ENCODE results near the gene PTTG1.
"Not testable (repeated sequence)": the region's sequence is repeated elsewhere in the genome, so short reads cannot be mapped to it uniquely, and the experiment has no call there.

Gene PTTG1

GRCh38 chr5:160420331-160420610 is 1.4 kb upstream of the PTTG1 start:
- Histone ChIP-seq H3K4me3 (ENCODE audit: low read length in 2 of 2) (no peak overlapping the region), H3K9me3 (ENCODE audit: control insufficient read depth in 2 of 2, low read length in 2 of 2) (no peaks in the 10 kb centered on the region), H3K27me3 (ENCODE audit: control insufficient read depth in 2 of 2, insufficient read depth in 2 of 2, low read length in 2 of 2) (no peaks in the 10 kb centered on the region), H3K9ac (ENCODE audit: low read depth in 1 of 2, low read length in 2 of 2) (no peak overlapping the region), H3K27ac (ENCODE audit: low read depth in 2 of 2, low read length in 2 of 2) (peak overlapping the region in 1 of 2 donors; percentile 90), H3K36me3 (ENCODE audit: control insufficient read depth in 2 of 2, insufficient read depth in 2 of 2, low read length in 2 of 2) (no peaks in the 10 kb centered on the region), H3K4me1 (ENCODE audit: control insufficient read depth in 2 of 2, insufficient read depth in 2 of 2, low read length in 2 of 2) (peaks cover 8 to 10% of the 10 kb centered on the region in 2 donors)

- Histone ChIP-seq H3K4me3 (ENCODE audit: low read length in 2 of 2) (no peak overlapping the region), H3K9me3 (ENCODE audit: control insufficient read depth in 2 of 2, low read length in 2 of 2) (no peaks in the 10 kb centered on the region), H3K9ac (ENCODE audit: low read depth in 1 of 2, low read length in 2 of 2) (no peak overlapping the region), H3K27ac (ENCODE audit: low read depth in 2 of 2, low read length in 2 of 2) (no peak overlapping the region), H3K36me3 (ENCODE audit: control insufficient read depth in 2 of 2, insufficient read depth in 2 of 2, low read length in 2 of 2) (peaks cover 0 to 3% of the 10 kb centered on the region in 2 donors), H3K4me1 (ENCODE audit: control insufficient read depth in 2 of 2, insufficient read depth in 2 of 2, low read length in 2 of 2) (peaks cover 5 to 6% of the 10 kb centered on the region in 2 donors), H3K27me3 (ENCODE audit: control insufficient read depth in 2 of 2, insufficient read depth in 2 of 2, low read length in 2 of 2) (no peaks in the 10 kb centered on the region)
These were observed 1.4 kb downstream of the PTTG1 start for GRCh38 chr5:160423099-160423498.

- Histone ChIP-seq H3K36me3 (ENCODE audit: control insufficient read depth in 2 of 2, insufficient read depth in 2 of 2, low read length in 2 of 2) (peaks cover 0 to 3% of the 10 kb centered on the region in 2 donors), H3K4me1 (ENCODE audit: control insufficient read depth in 2 of 2, insufficient read depth in 2 of 2, low read length in 2 of 2) (no peaks in the 10 kb centered on the region), H3K27me3 (ENCODE audit: control insufficient read depth in 2 of 2, insufficient read depth in 2 of 2, low read length in 2 of 2) (no peaks in the 10 kb centered on the region), H3K9ac (ENCODE audit: low read depth in 1 of 2, low read length in 2 of 2) (no peak overlapping the region), H3K27ac (ENCODE audit: low read depth in 2 of 2, low read length in 2 of 2) (no peak overlapping the region), H3K9me3 (ENCODE audit: control insufficient read depth in 2 of 2, low read length in 2 of 2) (no peaks in the 10 kb centered on the region), H3K4me3 (ENCODE audit: low read length in 2 of 2) (no peak overlapping the region)
These were observed 6.0 kb downstream of the PTTG1 start for GRCh38 chr5:160427607-160428006.

- Histone ChIP-seq H3K4me3 (ENCODE audit: low read length in 2 of 2) (no peak overlapping the region), H3K4me1 (ENCODE audit: control insufficient read depth in 2 of 2, insufficient read depth in 2 of 2, low read length in 2 of 2) (no peaks in the 10 kb centered on the region), H3K9ac (ENCODE audit: low read depth in 1 of 2, low read length in 2 of 2) (no peak overlapping the region), H3K27me3 (ENCODE audit: control insufficient read depth in 2 of 2, insufficient read depth in 2 of 2, low read length in 2 of 2) (no peaks in the 10 kb centered on the region), H3K36me3 (ENCODE audit: control insufficient read depth in 2 of 2, insufficient read depth in 2 of 2, low read length in 2 of 2) (peaks cover 0 to 3% of the 10 kb centered on the region in 2 donors), H3K9me3 (ENCODE audit: control insufficient read depth in 2 of 2, low read length in 2 of 2) (no peaks in the 10 kb centered on the region), H3K27ac (ENCODE audit: low read depth in 2 of 2, low read length in 2 of 2) (no peak overlapping the region)
These were observed 10.5 kb downstream of the PTTG1 start for GRCh38 chr5:160432196-160432595.

- H3K36me3 ChIP-seq (ENCODE audit: control insufficient read depth in 2 of 2, insufficient read depth in 2 of 2, low read length in 2 of 2), result no peaks in the 10 kb centered on the region
- no peak overlapping the region for H3K27ac ChIP-seq (ENCODE audit: low read depth in 2 of 2, low read length in 2 of 2)
- H3K4me1 ChIP-seq (ENCODE audit: control insufficient read depth in 2 of 2, insufficient read depth in 2 of 2, low read length in 2 of 2), result no peaks in the 10 kb centered on the region
- H3K9me3 ChIP-seq (ENCODE audit: control insufficient read depth in 2 of 2, low read length in 2 of 2), result no peaks in the 10 kb centered on the region
- no peak overlapping the region for H3K4me3 ChIP-seq (ENCODE audit: low read length in 2 of 2)
- no peaks in the 10 kb centered on the region for H3K27me3 ChIP-seq (ENCODE audit: control insufficient read depth in 2 of 2, insufficient read depth in 2 of 2, low read length in 2 of 2)
- no peak overlapping the region for H3K9ac ChIP-seq (ENCODE audit: low read depth in 1 of 2, low read length in 2 of 2)
These were observed 11.1 kb downstream of the PTTG1 start for GRCh38 chr5:160432787-160433186.

- H3K9me3 ChIP-seq (ENCODE audit: control insufficient read depth in 2 of 2, low read length in 2 of 2), result no peaks in the 10 kb centered on the region
- H3K27me3 ChIP-seq (ENCODE audit: control insufficient read depth in 2 of 2, insufficient read depth in 2 of 2, low read length in 2 of 2), result no peaks in the 10 kb centered on the region
- no peak overlapping the region for H3K4me3 ChIP-seq (ENCODE audit: low read length in 2 of 2)
- no peak overlapping the region for H3K27ac ChIP-seq (ENCODE audit: low read depth in 2 of 2, low read length in 2 of 2)
- no peaks in the 10 kb centered on the region for H3K36me3 ChIP-seq (ENCODE audit: control insufficient read depth in 2 of 2, insufficient read depth in 2 of 2, low read length in 2 of 2)
- no peak overlapping the region for H3K9ac ChIP-seq (ENCODE audit: low read depth in 1 of 2, low read length in 2 of 2)
- H3K4me1 ChIP-seq (ENCODE audit: control insufficient read depth in 2 of 2, insufficient read depth in 2 of 2, low read length in 2 of 2), result peaks cover 5% of the 10 kb centered on the region in 2 donors
These were observed 12.4 kb downstream of the PTTG1 start for GRCh38 chr5:160434022-160434531.

GRCh38 chr5:160435532-160435931 is 13.9 kb downstream of the PTTG1 start:
- H3K27me3 ChIP-seq (ENCODE audit: control insufficient read depth in 2 of 2, insufficient read depth in 2 of 2, low read length in 2 of 2), result no peaks in the 10 kb centered on the region
- H3K4me1 ChIP-seq (ENCODE audit: control insufficient read depth in 2 of 2, insufficient read depth in 2 of 2, low read length in 2 of 2), result peaks cover 5 to 8% of the 10 kb centered on the region in 2 donors
- H3K36me3 ChIP-seq (ENCODE audit: control insufficient read depth in 2 of 2, insufficient read depth in 2 of 2, low read length in 2 of 2), result no peaks in the 10 kb centered on the region
- no peak overlapping the region for H3K27ac ChIP-seq (ENCODE audit: low read depth in 2 of 2, low read length in 2 of 2)
- no peak overlapping the region for H3K4me3 ChIP-seq (ENCODE audit: low read length in 2 of 2)
- H3K9me3 ChIP-seq (ENCODE audit: control insufficient read depth in 2 of 2, low read length in 2 of 2), result no peaks in the 10 kb centered on the region
- H3K9ac ChIP-seq (ENCODE audit: low read depth in 1 of 2, low read length in 2 of 2), result no peak overlapping the region

- Histone ChIP-seq H3K4me1 (ENCODE audit: control insufficient read depth in 2 of 2, insufficient read depth in 2 of 2, low read length in 2 of 2) (peaks cover 5 to 8% of the 10 kb centered on the region in 2 donors), H3K27me3 (ENCODE audit: control insufficient read depth in 2 of 2, insufficient read depth in 2 of 2, low read length in 2 of 2) (no peaks in the 10 kb centered on the region), H3K9ac (ENCODE audit: low read depth in 1 of 2, low read length in 2 of 2) (no peak overlapping the region), H3K4me3 (ENCODE audit: low read length in 2 of 2) (no peak overlapping the region), H3K36me3 (ENCODE audit: control insufficient read depth in 2 of 2, insufficient read depth in 2 of 2, low read length in 2 of 2) (no peaks in the 10 kb centered on the region), H3K27ac (ENCODE audit: low read depth in 2 of 2, low read length in 2 of 2) (no peak overlapping the region), H3K9me3 (ENCODE audit: control insufficient read depth in 2 of 2, low read length in 2 of 2) (no peaks in the 10 kb centered on the region)
These were observed 14.4 kb downstream of the PTTG1 start for GRCh38 chr5:160436017-160436416.

GRCh38 chr5:160436661-160437060 is 15.0 kb downstream of the PTTG1 start:
- H3K27me3 ChIP-seq (ENCODE audit: control insufficient read depth in 2 of 2, insufficient read depth in 2 of 2, low read length in 2 of 2); H3K27ac ChIP-seq (ENCODE audit: low read depth in 2 of 2, low read length in 2 of 2); H3K9me3 ChIP-seq (ENCODE audit: control insufficient read depth in 2 of 2, low read length in 2 of 2); H3K9ac ChIP-seq (ENCODE audit: low read depth in 1 of 2, low read length in 2 of 2); H3K4me3 ChIP-seq (ENCODE audit: low read length in 2 of 2); H3K36me3 ChIP-seq (ENCODE audit: control insufficient read depth in 2 of 2, insufficient read depth in 2 of 2, low read length in 2 of 2); H3K4me1 ChIP-seq (ENCODE audit: control insufficient read depth in 2 of 2, insufficient read depth in 2 of 2, low read length in 2 of 2): not testable (repeated sequence)

GRCh38 chr5:160437271-160437670 is 15.6 kb downstream of the PTTG1 start:
- H3K9me3 ChIP-seq (ENCODE audit: control insufficient read depth in 2 of 2, low read length in 2 of 2), result no peaks in the 10 kb centered on the region
- H3K27ac ChIP-seq (ENCODE audit: low read depth in 2 of 2, low read length in 2 of 2), result no peak overlapping the region
- H3K4me1 ChIP-seq (ENCODE audit: control insufficient read depth in 2 of 2, insufficient read depth in 2 of 2, low read length in 2 of 2), result peaks cover 5 to 8% of the 10 kb centered on the region in 2 donors
- H3K9ac ChIP-seq (ENCODE audit: low read depth in 1 of 2, low read length in 2 of 2), result no peak overlapping the region
- no peaks in the 10 kb centered on the region for H3K27me3 ChIP-seq (ENCODE audit: control insufficient read depth in 2 of 2, insufficient read depth in 2 of 2, low read length in 2 of 2)
- H3K36me3 ChIP-seq (ENCODE audit: control insufficient read depth in 2 of 2, insufficient read depth in 2 of 2, low read length in 2 of 2), result no peaks in the 10 kb centered on the region
- no peak overlapping the region for H3K4me3 ChIP-seq (ENCODE audit: low read length in 2 of 2)
